ENCODE results near the gene LHPP.

DNA sequence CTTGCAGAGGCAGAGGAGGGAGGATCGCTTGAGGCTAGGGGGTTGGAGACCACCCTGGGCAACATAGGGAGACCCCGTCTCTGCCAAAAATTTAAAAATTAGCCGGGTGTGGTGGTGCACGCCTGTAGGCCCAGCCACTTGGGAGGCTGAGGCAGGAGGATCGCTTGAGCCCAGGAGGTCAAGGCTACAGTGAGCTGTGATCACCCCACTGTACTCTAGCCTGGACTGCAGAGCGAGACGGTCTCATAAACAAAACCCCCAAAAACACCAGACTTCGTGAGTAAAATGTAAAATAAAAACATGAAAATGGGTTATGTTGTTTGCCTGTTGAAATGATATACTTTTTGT lies 699 bp downstream of the LHPP start:
- TF ChIP-seq YY1 (IDR thresholded peaks at IDR 0.05; ENCODE audit: insufficient read depth, insufficient read length) (no peak), ZNF274 (IDR thresholded peaks at IDR 0.05; ENCODE audit: low read depth, low read length) (no peak)
